Coronary artery (tissue), 2 donors: ENCODE data around the gene MATCAP1.

Experiments
- DNase-seq: peaks from one replicate; pipeline ENCODE4 v3.0.0-alpha.2; 2017; ENCODE audit warnings: low spot score
- H3K27ac ChIP-seq, 2 donors: fragments of 200-600 bp; sonication (generic); one replicate each; pipeline ENCODE4 v1.5.1; 2016 to 2019
- H3K4me3 ChIP-seq: fragments of 200-600 bp; sonication (generic); 2 replicates; pipeline ENCODE4 v1.5.1; 2016; ENCODE audit warnings: mild to moderate bottlenecking, moderate library complexity
- TF ChIP-seq, protein P1 (sequence below): fragments of 200-600 bp; sonication (generic); IDR thresholded peaks from one replicate; pipeline ENCODE4 v1.5.1; 2019; ENCODE audit warnings: antibody characterized with exemption

The MATCAP1 gene

DNA sequence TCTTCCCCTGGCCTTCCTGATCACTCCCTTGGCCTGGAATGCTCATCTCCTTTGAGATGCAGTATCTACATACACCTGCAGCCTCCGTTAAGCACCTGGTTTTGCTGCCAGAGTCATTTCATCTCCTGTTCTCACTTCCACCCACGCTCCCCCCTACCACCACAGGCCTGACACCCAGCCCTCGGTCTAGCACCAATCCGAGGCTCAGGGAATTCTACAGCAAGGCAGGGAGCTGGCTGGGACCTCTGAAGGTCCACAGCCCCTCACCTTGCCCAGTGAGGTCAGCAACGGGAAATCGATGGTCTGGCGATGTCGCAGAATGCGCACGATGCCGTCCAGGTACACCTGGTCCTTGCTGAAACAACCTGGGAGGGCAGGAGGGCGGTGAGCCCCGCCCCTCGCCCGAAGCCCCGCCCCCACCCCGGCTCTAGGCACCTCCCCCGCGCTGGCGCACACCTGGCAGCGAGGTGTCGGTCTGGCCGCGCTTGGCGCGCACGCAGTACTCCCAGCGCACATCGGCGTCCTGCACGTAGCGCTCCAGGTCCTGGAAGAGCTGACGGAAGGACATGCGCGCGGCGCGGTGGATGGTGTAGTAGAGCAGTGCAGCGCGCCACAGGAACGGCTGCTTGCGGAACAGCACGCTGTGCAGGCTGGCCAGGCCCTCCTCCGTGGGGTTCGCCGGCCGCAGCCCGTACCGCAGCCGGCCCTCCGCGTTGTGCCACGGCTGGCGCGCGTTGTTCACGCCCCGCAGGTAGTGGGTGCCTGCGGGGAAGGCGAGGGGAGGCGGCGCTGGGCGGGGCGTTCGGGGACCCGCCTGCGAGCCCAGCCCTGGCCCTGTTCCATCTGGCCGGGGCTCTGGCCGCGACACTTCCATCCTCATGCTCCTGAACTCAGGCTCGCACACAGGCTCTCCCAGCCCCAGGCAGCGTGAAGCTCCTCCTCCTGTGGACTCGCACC is 5.7 kb downstream of the MATCAP1 start:
- DNase-seq: no peak
- peak overlapping the region; percentile 67 for H3K4me3 ChIP-seq
- peak overlapping the region in 1 of 2 donors; percentile 61 for H3K27ac ChIP-seq
- TF ChIP-seq, protein P1, sequence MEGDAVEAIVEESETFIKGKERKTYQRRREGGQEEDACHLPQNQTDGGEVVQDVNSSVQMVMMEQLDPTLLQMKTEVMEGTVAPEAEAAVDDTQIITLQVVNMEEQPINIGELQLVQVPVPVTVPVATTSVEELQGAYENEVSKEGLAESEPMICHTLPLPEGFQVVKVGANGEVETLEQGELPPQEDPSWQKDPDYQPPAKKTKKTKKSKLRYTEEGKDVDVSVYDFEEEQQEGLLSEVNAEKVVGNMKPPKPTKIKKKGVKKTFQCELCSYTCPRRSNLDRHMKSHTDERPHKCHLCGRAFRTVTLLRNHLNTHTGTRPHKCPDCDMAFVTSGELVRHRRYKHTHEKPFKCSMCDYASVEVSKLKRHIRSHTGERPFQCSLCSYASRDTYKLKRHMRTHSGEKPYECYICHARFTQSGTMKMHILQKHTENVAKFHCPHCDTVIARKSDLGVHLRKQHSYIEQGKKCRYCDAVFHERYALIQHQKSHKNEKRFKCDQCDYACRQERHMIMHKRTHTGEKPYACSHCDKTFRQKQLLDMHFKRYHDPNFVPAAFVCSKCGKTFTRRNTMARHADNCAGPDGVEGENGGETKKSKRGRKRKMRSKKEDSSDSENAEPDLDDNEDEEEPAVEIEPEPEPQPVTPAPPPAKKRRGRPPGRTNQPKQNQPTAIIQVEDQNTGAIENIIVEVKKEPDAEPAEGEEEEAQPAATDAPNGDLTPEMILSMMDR: no peak

DNA sequence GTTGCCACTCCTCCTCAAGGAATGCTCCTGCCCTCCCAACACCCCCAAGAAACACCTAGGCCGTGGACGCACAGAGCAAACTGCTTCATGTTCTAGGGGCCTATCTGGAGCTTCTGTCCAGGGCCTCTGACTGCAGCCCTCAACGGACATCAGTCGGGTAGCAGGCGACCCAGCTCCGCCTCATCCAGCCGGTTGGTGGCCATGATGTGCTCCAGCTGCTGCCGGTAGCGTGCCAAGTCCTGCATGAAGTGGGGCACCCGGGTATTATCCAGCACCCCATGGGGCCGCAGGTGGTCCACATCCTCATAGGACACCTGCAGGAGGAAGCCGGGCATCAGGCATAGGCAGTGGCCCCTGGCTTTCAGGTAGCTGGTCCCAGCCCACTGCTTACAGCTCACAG is 7.1 kb downstream of the MATCAP1 start:
- H3K27ac ChIP-seq: no peak overlapping the region
- TF ChIP-seq, protein P1: no peak
- DNase-seq: no peak
- H3K4me3 ChIP-seq: no peak overlapping the region

DNA sequence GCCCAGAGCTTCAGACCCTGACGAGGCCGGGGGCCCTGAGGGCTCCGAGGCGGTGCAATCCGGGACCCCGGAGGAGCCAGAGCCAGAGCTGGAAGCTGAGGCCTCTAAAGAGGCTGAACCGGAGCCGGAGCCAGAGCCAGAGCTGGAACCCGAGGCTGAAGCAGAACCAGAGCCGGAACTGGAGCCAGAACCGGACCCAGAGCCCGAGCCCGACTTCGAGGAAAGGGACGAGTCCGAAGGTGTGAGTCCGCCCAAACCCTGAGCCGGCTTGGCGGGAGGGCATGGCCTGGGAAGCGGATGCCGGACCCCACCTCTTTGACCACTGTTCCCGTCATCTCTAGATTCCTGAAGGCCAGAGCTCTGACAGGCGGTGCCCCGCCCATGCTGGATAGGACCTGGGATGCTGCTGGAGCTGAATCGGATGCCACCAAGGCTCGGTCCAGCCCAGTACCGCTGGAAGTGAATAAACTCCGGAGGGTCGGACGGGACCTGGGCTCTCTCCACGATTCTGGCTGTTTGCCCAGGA is 9.0 kb downstream of the MATCAP1 start:
- TF ChIP-seq, protein P1: no peak
- peak overlapping the region; percentile 77 for H3K4me3 ChIP-seq
- no peak for DNase-seq
- H3K27ac ChIP-seq: peak overlapping the region; percentile 92 to 99

DNA sequence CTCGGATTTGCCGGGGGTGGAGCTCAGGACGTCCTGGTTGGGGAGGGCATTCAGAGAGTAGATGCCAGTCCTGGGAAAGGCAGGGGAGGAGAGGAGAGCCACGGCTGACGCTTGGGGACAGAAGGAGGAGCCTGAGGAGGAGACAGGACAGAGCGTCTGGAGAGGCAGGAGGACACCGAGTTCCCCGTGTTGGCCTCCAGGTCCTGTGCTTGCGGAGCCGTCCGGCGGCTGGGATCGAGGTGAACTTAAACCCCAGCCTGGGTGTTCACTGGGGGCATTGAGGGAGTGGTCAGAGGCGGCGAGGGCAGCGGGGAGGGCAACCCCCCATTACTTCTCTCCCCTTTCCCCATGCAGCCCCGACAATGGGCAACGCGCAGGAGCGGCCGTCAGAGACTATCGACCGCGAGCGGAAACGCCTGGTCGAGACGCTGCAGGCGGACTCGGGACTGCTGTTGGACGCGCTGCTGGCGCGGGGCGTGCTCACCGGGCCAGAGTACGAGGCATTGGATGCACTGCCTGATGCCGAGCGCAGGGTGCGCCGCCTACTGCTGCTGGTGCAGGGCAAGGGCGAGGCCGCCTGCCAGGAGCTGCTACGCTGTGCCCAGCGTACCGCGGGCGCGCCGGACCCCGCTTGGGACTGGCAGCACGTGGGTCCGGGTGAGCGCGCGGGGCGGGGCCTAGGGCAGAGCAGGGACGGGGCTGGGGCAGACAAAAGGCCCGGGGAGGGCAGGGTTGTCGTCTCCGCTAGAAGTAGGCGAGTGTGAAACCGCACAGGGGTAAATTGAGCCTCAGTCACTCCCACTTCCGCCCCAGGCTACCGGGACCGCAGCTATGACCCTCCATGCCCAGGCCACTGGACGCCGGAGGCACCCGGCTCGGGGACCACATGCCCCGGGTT is 9.7 kb downstream of the MATCAP1 start:
- DNase-seq: peak; percentile 96
- Histone ChIP-seq H3K4me3 (peak overlapping the region; percentile 77), H3K27ac (peak overlapping the region; percentile 92 to 99)
- TF ChIP-seq, protein P1: no peak

DNA sequence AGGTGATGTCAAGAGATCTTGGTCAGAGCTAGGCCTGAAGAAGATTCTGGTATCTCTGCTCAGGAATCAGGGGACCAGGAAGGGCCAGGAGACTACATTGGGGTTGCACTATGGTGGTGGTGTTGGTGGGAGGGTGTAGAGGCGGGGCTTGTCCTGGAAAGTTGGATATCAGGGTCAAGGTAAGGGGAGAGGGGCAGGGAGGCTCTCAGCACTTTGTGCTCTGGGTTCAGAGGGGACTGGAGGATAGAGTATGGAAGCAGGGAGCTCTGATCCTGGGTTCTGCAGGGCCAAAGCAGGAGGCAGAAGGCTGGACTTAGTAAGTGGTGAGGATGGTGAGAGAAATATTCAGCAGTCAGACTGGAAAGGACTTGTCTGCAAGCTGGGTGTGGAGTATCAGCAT is 10.4 kb downstream of the MATCAP1 start:
- Histone ChIP-seq H3K4me3 (peak overlapping the region; percentile 77), H3K27ac (peak overlapping the region; percentile 92 to 99)
- no peak for DNase-seq
- TF ChIP-seq, protein P1: no peak

DNA sequence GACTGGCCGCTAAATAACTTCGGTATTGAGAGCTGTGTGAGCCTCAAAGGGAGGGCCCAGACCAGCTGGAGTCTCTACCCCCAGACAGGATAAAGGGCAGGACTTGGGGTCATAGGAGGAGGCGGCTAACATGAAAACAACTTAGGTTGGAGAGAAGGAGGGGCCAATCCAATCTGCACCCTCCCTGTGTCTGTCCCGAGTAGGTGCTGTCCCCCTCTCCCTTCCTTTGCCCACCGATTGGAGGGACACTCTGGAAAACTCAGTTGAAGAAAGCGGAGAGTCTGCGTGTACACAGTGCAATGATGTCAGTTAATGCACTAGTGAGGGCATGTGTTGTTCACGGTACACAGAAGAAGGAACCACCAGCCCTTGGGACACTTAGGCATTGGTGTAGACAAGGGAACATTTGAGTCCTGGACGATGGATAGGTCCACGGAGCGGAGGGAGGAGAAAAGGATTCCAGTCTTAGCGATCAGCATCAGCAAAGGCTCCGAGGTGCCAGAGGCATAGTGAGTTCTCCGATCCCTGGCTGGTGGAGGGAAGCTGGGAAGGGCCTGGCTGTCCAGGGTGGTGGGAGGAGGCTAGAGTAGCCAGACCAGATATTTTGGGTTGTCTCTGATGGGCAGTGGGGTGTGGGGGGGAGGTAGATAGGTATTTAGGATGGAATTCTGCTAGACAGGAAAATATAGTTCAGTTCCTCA is 12.7 kb downstream of the MATCAP1 start:
- peak overlapping the region; percentile 76 for H3K4me3 ChIP-seq
- TF ChIP-seq, protein P1: no peak
- DNase-seq: no peak
- H3K27ac ChIP-seq: peak overlapping the region; percentile 87 to 98
